ENCODE measurements around the gene TCF7L2.

The TCF7L2 gene

GRCh38 chr10:113024930-113025329, 74.9 kb downstream of the TCF7L2 start:
- DNase-seq = no peak

GRCh38 chr10:113025487-113025886, 75.4 kb downstream of the TCF7L2 start:
- no peak for DNase-seq

- no peak for DNase-seq
Measured at GRCh38 chr10:113026679-113027078, 76.6 kb downstream of the TCF7L2 start.

GRCh38 chr10:113027230-113027573, 77.2 kb downstream of the TCF7L2 start:
- no peak for DNase-seq

- DNase-seq = no peak
Measured at GRCh38 chr10:113027574-113028455, 77.8 kb downstream of the TCF7L2 start.

- no peak for DNase-seq
Measured at GRCh38 chr10:113028456-113029440, 78.7 kb downstream of the TCF7L2 start.

- no peak for DNase-seq
Measured at GRCh38 chr10:113030453-113030852, 80.4 kb downstream of the TCF7L2 start.

GRCh38 chr10:113031147-113031546, 81.1 kb downstream of the TCF7L2 start:
- no peak for DNase-seq

- DNase-seq = no peak
Measured at GRCh38 chr10:113033991-113034390, 83.9 kb downstream of the TCF7L2 start.

GRCh38 chr10:113035732-113036312, 85.8 kb downstream of the TCF7L2 start:
- no peak for DNase-seq

GRCh38 chr10:113036619-113037018, 86.6 kb downstream of the TCF7L2 start:
- DNase-seq = no peak

- DNase-seq = no peak
Measured at GRCh38 chr10:113037218-113037617, 87.2 kb downstream of the TCF7L2 start.

- no peak for DNase-seq
Measured at GRCh38 chr10:113038183-113038582, 88.1 kb downstream of the TCF7L2 start.

GRCh38 chr10:113038985-113039384, 88.9 kb downstream of the TCF7L2 start:
- no peak for DNase-seq

GRCh38 chr10:113041324-113041723, 91.3 kb downstream of the TCF7L2 start:
- DNase-seq = no peak

- DNase-seq = no peak
Measured at GRCh38 chr10:113041841-113042750, 92.0 kb downstream of the TCF7L2 start.

- no peak for DNase-seq
Measured at GRCh38 chr10:113042868-113043267, 92.8 kb downstream of the TCF7L2 start.

- no peak for DNase-seq
Measured at GRCh38 chr10:113044016-113044755, 94.1 kb downstream of the TCF7L2 start.

GRCh38 chr10:113045147-113046055, 95.4 kb downstream of the TCF7L2 start:
- DNase-seq = no peak

GRCh38 chr10:113047151-113047550, 97.1 kb downstream of the TCF7L2 start:
- DNase-seq = no peak

Data from NCI-H1092 (cell line).